HTR-8/SVneo (cell line): ENCODE results near the gene PIK3C2G.

Experiments used
- DNase-seq: peaks from one replicate; pipeline ENCODE4 v3.0.0; 2011; ENCODE audit warnings: low spot score, mixed read lengths; ENCODE audit not compliant: insufficient read length
- FAIRE-seq: peaks from 2 replicates; lab custom pipeline; 2011; peaks lifted over from hg19 to GRCh38; lab: Jason Lieb, UNC

Gene PIK3C2G

GRCh38 chr12:18583655-18584054 is 322.3 kb downstream of the PIK3C2G start:
- DNase-seq = no peak
- FAIRE-seq = no peak

GRCh38 chr12:18586581-18586980 is 325.3 kb downstream of the PIK3C2G start:
- DNase-seq (no peak), FAIRE-seq (no peak)

- no peak for FAIRE-seq
- DNase-seq = no peak
Measured at GRCh38 chr12:18589316-18589715, 328.0 kb downstream of the PIK3C2G start.

GRCh38 chr12:18591473-18591872 is 330.2 kb downstream of the PIK3C2G start:
- FAIRE-seq (no peak), DNase-seq (no peak)

GRCh38 chr12:18595412-18595811 is 334.1 kb downstream of the PIK3C2G start:
- no peak for FAIRE-seq
- DNase-seq = peak; percentile 1

- FAIRE-seq (no peak), DNase-seq (no peak)
Measured at GRCh38 chr12:18601962-18602361, 340.6 kb downstream of the PIK3C2G start.

GRCh38 chr12:18612971-18613370 is 351.7 kb downstream of the PIK3C2G start:
- FAIRE-seq (no peak), DNase-seq (no peak)

- FAIRE-seq (no peak), DNase-seq (no peak)
Measured at GRCh38 chr12:18620986-18621385, 359.7 kb downstream of the PIK3C2G start.

- no peak for FAIRE-seq
- DNase-seq = no peak
Measured at GRCh38 chr12:18629445-18629844, 368.1 kb downstream of the PIK3C2G start.

- DNase-seq = no peak
- no peak for FAIRE-seq
Measured at GRCh38 chr12:18629916-18630315, 368.6 kb downstream of the PIK3C2G start.

- no peak for FAIRE-seq
- DNase-seq = no peak
Measured at GRCh38 chr12:18631339-18631738, 370.0 kb downstream of the PIK3C2G start.

- DNase-seq (no peak), FAIRE-seq (no peak)
Measured at GRCh38 chr12:18632848-18633247, 371.5 kb downstream of the PIK3C2G start.

- DNase-seq = no peak
- no peak for FAIRE-seq
Measured at GRCh38 chr12:18634382-18634781, 373.1 kb downstream of the PIK3C2G start.

- FAIRE-seq = no peak
- DNase-seq = no peak
Measured at GRCh38 chr12:18640321-18640955, 379.1 kb downstream of the PIK3C2G start.

- DNase-seq = no peak
- no peak for FAIRE-seq
Measured at GRCh38 chr12:18643681-18644080, 382.4 kb downstream of the PIK3C2G start.

- DNase-seq (no peak), FAIRE-seq (no peak)
Measured at GRCh38 chr12:18644564-18644963, 383.2 kb downstream of the PIK3C2G start.

- no peak for FAIRE-seq
- DNase-seq = no peak
Measured at GRCh38 chr12:18646286-18646890, 385.1 kb downstream of the PIK3C2G start.

GRCh38 chr12:18651525-18651924 is 390.2 kb downstream of the PIK3C2G start:
- FAIRE-seq (no peak), DNase-seq (no peak)

- FAIRE-seq = no peak
Measured at GRCh38 chr12:18652596-18652995, 391.3 kb downstream of the PIK3C2G start.

GRCh38 chr12:18653465-18653864 is 392.1 kb downstream of the PIK3C2G start:
- FAIRE-seq = no peak
- DNase-seq = no peak

More at GRCh38 chr12:18652596-18652995, 391.3 kb downstream of the PIK3C2G start:
- DNase-seq = no peak

GRCh38 chr12:18655351-18655750 is 394.0 kb downstream of the PIK3C2G start:
- DNase-seq = no peak
- no peak for FAIRE-seq

GRCh38 chr12:18658179-18658578 is 396.9 kb downstream of the PIK3C2G start:
- DNase-seq (no peak), FAIRE-seq (no peak)
